ENCODE measurements around the gene CCNB1. TPM values are rescaled to one million over a fixed set of nuclear protein-coding genes. Genes with fewer than 3 reads are reported as not detected.

CCNB1 gene
- total RNA-seq, 3 donors from 2014 or later = 5.6 to 9.4 (median 7.5) TPM

- no peak overlapping the region for H3K4me3 ChIP-seq
- H3K27me3 ChIP-seq = no peaks in the 10 kb centered on the region
- no peaks in the 10 kb centered on the region for H3K4me1 ChIP-seq
- H3K27ac ChIP-seq = no peak overlapping the region
- H3K9me3 ChIP-seq = no peaks in the 10 kb centered on the region
- no peak for DNase-seq (ENCODE audit: low spot score in 2 of 2)
- no peaks in the 10 kb centered on the region for H3K36me3 ChIP-seq
- TF ChIP-seq, protein P1, sequence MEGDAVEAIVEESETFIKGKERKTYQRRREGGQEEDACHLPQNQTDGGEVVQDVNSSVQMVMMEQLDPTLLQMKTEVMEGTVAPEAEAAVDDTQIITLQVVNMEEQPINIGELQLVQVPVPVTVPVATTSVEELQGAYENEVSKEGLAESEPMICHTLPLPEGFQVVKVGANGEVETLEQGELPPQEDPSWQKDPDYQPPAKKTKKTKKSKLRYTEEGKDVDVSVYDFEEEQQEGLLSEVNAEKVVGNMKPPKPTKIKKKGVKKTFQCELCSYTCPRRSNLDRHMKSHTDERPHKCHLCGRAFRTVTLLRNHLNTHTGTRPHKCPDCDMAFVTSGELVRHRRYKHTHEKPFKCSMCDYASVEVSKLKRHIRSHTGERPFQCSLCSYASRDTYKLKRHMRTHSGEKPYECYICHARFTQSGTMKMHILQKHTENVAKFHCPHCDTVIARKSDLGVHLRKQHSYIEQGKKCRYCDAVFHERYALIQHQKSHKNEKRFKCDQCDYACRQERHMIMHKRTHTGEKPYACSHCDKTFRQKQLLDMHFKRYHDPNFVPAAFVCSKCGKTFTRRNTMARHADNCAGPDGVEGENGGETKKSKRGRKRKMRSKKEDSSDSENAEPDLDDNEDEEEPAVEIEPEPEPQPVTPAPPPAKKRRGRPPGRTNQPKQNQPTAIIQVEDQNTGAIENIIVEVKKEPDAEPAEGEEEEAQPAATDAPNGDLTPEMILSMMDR (IDR thresholded peaks at IDR 0.05) = no peak
- TF ChIP-seq POLR2A (IDR thresholded peaks at IDR 0.05) (no peak), POLR2AphosphoS5 (IDR thresholded peaks at IDR 0.05) (no peak)
- intact Hi-C loops (cut with DNase I; ENCODE audit: low total_unique reads) = no loop called here
Measured at GRCh38 chr5:69225860-69226259, 58.9 kb downstream of the CCNB1 start.

Other genes with a start within 250 kb of the CCNB1 start
- 10 to 100 TPM; 42.9 to 63.2 (median 52.4) TPM for gene SLC30A5, start 73.1 kb upstream of the CCNB1 start, total RNA-seq
- gene CENPH, start 22.4 kb downstream of the CCNB1 start, total RNA-seq = 1 to 10 TPM; 2.6 to 6.1 (median 2.9) TPM
- 10 to 100 TPM; 13.4 to 28.7 (median 20.3) TPM for gene CDK7, start 67.7 kb downstream of the CCNB1 start, total RNA-seq
- gene CCDC125, start 165.7 kb downstream of the CCNB1 start, total RNA-seq = 10 to 100 TPM in 2 of 3 donors, 1 to 10 TPM in 1; 6.6 to 18.4 (median 13.8) TPM
- 10 to 100 TPM; 19.5 to 35.8 (median 25.6) TPM for gene AK6, start 202.4 kb downstream of the CCNB1 start, total RNA-seq
- gene TAF9, start 202.4 kb downstream of the CCNB1 start, total RNA-seq = 10 to 100 TPM; 35.4 to 44.9 (median 38.3) TPM
- 10 to 100 TPM; 14.6 to 24.1 (median 14.7) TPM for gene RAD17, start 202.7 kb downstream of the CCNB1 start, total RNA-seq
- 10 to 100 TPM in 2 of 3 donors, under 1 TPM in 1; 0.32 to 24.7 (median 11.1) TPM for gene MARVELD2, start 248.0 kb downstream of the CCNB1 start, total RNA-seq

All from breast epithelium (tissue), 4 donors.